HG03575 (cell line): ENCODE measurements around the gene SLC28A1.
"Not testable (repeated sequence)": the region's sequence is repeated elsewhere in the genome, so short reads cannot be mapped to it uniquely, and the experiment has no call there.

Experiments
- ATAC-seq: cut with Tn5 transposase; IDR thresholded peaks from one replicate; pipeline ENCODE4 v1.9.1; 2021; ENCODE audit not compliant: unreplicated experiment, insufficient number of reproducible peaks, low FRiP score; ENCODE audit errors: extremely low read depth

SLC28A1 gene

DNA sequence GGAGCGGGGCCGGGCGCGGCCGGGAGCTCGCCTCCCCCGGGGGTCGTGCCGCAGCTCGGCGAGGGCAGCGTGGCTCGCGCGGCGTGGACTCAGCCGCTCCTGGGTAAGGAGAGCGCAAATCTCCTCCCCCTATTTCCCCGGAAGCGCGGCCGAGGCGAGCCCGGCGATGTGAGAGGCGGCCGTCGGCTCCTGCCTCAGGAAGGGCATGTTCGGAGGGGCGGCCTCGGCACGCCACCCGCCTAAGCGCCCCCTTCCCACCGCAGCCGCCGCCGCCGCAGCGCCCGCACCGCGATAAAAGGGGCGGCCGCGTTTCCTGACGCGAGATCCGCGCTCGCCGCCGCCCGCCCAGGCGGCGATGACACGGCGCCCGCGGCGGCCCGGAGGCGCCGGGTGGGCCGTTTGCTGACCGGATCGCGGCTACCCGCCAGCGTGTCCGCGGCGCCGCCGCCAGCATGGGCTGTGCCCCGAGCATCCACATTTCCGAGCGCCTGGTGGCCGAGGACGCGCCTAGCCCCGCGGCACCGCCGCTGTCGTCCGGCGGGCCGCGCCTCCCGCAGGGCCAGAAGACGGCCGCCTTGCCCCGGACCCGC, 97.3 kb downstream of the SLC28A1 start, which contains the start of gene PDE8A:
PDE8A (plus strand) TSS at position 146 of the 590 bp plus-strand sequence; CDS start at position 453, 307 bp downstream.
- peak; percentile 7 for ATAC-seq

DNA sequence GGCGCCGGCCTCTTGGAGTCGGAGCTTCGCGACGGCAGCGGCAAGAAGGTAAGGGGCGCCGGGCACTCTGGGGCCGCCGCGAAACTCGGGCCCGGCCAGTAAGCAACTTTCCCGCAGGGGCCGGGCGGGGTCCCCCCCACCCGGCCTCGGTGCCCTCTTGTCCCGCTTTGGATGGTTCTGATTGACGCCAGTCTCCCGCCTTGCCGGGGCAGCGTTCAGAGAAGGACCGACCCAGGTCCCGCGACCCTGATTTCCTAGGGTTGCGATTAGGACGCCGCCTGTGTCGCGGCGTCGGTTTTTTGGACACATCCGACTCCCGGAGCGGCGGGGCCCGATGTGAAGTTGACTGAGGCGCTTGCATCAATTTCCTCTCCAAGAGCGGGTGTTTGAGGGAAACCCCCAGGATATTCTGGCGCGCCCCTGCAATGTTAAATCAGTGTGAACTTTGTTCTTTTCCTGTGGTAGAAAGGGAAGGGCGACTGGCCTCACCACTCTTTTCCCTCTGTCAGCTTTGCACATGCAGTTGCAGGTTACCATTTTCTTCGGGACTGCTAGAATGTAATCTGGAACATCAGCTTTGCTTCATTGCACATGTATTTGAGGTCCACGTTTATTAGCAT, 97.9 kb downstream of the SLC28A1 start:
- no peak for ATAC-seq

DNA sequence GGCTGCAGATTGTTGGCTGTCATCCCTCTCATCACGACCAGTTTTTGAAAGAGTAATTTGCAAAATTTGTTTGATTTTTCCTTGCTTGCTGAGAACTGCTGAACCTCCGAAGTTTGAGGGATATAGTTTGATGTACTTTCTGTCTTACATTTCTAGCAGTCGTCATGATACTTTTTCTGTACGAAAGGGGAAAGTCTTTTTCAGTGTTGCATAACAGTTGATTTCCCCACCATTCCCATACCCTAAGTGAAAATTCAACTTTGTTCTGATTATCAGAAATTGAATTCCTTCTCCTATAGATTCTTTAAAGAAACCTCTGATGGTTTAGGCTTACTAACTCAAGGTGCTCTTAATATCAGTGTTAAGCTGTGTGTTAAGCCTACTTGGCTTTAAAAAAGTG, 98.8 kb downstream of the SLC28A1 start:
- no peak for ATAC-seq

DNA sequence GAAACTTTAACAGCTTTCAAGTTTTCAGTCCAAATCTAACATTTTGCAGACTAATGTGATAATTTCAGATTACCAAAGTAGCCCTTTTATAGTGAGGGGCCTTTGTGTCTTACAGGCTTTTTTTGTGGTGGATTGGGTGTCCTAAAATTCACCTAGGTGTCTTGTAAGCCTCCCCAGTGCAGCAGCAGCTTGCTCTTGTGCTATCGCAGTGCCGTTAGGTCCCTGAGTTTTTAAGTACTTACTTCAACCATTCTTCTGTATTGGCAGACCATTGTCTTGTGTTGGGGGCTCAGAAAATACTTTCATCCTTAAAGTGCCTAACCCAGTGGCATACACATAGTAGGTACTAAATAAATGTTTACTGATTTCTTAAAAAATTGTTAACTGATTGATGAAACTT, 99.2 kb downstream of the SLC28A1 start:
- no peak for ATAC-seq

DNA sequence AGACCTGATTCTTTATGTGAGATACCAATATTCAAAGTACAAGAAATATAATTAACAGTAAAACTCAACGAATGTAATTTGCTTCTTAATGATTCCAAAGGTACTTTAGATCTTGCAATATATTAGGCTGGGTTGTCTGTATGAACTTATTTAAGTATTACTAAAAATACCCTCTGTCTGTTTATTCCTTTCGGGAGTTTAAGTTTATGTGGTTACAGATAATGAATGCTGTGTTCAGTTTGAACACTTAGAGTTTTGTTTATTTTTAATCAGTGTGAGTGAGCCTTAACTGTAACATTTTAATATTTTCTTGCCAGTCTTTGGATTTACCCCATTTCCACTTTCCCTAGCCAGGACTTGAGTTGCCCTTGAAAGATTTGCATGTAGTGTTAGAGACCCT, 100.7 kb downstream of the SLC28A1 start:
- no peak for ATAC-seq

DNA sequence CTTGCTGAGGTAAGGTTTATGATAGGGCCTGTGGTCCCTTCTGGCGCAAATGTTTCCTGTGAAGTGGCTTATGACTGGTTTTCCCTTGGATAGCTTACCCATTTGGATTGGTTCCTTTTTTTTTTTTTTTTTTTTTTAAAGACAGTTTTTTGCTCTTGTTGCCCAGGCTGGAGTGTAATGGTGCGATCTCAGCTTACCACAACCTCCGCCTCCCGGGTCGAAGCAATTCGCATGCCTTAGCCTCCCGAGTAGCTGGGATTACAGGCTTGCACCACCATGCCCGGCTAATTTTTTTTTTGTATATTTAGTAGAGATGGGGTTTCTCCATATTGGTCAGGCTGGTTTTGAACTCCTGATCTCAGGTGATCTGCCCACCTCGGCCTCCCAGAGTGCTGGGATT, 102.9 kb downstream of the SLC28A1 start:
- ATAC-seq: not testable (repeated sequence)

DNA sequence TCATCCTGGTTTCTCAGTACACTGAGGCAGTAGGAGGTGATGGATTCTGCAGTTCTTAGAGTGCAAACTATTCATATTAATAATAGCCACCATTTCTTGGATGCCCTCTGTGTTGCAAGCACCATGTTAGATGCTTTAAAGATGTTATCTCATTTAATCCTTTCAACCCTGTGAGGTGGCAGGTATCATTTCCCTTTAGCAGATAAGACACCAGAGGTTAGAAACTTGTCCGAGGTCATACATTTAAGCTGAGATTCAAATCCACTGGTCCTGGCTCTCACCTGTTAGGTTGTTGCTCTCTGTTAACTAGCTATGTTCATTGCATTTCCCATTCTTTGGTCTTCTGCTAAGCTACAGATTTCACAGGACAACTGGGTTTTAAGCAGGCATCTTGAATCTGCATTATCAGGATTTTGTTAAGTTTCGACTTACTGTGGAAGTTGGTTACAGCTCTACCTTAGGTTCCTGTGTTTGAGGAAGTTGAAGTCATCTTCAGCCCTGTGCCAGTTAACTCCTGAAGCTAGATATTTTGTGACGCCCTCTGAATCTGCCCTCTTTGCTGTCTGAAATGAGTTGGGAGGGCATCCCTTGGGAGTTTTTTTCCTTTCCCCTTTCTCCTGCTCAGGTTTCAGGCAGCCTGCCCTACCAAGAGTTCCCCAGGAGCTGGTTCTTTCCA, 103.6 kb downstream of the SLC28A1 start:
- ATAC-seq: no peak

DNA sequence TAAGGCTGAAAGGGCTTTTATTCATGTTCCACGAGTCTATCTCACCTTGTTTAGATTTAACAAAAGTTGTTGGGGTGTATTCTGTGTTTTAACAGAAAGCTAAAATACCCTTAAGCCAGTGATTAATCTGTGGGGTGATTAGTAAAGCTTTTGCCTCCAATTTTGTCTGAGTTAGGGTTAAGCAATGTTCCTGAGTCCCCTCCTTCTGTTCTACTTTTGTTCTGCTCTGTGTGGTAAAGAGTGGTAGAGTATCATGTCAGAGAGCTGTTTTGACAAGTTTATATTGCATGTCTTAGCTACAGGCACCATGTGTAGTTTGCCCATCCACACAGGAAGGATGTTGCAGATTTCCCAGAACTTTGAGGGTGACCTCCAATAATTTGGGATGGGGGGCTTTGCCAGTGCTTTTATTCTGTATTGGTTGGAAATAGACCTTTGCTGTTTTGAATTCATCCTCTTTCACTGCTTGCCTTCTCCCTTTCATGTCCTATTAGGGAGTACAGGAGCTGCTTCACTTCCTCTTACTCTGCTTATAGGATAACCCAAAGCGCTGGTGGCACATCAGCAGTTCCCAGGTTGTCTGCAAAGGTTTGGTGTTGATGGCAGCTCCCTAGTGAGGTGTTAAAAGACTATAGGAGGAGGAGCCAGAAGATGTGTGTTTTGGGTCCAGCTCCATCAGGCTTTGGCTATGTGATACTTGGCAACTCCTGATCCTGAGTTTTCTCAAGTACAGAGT, 104.6 kb downstream of the SLC28A1 start:
- no peak for ATAC-seq

DNA sequence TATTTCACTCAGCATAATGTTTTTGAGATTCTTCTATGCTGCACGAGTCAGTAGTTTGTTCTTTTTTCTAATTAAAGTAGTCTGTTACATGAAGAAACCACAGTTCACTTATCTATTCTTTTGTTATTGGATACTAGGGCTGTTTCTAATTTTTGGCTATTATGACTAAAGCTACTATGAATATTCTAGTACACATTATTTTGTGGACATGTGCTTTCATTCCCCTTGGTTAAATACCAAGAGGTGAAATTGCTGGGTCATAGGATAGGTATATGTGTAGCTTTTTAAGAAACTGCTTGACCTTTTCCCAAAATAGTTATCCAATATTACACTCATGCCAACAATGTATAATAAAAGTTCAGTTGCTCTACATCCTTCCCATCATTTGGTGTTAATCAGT, 106.0 kb downstream of the SLC28A1 start:
- ATAC-seq: no peak

DNA sequence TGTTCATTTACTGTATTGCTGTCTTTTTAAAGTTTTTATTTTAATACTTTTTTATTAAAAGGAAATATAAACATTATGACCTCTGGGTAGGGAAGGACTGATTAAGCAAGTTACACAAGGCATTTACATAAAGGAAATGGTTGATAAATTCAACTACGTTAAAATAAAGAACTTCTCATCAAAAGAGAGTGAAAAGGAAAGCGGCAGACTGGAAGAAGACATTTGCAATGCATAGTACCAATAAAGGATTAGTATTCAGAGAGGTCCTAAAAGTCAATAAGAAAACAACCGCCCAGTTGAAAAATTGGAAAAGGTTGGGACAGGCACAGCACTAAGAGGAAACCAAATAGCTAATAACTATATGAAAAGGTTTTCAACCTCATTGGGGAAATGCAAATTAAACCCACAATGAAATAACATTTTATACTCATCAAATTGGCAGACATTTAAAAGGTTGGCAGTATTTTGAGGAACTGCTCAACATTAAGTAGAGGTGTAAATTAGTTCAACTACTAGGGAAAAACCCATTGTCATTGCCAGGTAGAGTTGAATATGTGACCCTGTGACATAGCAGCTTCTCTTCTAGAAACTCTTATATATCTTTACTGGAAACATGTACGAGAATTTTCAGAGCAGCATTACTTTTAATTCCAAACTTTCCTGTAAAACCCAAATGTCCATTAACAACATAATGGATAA, 106.7 kb downstream of the SLC28A1 start:
- no peak for ATAC-seq

DNA sequence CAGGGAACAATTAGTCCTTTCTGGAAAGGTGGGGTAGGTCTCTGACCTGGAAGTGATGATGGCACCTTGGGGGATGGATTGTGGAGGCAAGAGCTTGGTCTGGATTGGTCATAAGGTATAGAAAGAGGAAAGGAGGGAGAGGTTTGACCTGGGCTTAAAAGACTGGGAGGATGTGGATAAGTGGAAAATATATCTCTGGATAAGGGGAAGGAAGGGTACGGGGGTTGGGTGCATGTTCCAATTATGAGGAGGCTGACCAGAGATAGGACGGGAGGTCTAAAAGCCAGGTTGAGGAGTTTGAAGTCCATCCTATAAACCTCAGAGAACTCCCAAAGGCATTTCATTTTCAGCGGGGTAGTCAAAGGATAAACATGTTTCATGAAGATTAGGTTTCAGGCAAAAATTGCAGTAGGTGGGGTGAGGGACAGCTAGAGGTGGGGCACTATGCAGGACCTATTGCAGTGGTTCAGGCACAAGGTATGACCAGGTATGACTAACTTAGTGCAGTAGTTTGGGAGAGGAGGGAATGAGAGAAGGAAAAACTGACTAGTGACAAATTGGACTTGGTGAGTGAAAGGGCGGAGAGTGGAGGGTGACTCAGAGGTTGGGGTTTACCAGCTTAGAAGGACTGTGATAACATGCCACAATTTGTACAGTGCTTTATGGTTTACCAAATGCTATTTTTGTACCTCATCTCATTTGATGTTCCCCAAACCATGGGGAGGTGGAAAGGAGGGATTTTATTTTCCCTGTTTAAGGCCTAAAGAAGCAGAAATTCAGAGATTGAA, 107.9 kb downstream of the SLC28A1 start:
- ATAC-seq: no peak
